NOMO-1 treated with dmso at 0.1 percent for 144 hours (cell line): ENCODE data around the gene MAD1L1.

Experiments
- DNase-seq: peaks from one replicate; lab custom pipeline; 2025; ENCODE audit not compliant: unreplicated experiment; lab: John Stamatoyannopoulos, UW

Gene MAD1L1

DNA sequence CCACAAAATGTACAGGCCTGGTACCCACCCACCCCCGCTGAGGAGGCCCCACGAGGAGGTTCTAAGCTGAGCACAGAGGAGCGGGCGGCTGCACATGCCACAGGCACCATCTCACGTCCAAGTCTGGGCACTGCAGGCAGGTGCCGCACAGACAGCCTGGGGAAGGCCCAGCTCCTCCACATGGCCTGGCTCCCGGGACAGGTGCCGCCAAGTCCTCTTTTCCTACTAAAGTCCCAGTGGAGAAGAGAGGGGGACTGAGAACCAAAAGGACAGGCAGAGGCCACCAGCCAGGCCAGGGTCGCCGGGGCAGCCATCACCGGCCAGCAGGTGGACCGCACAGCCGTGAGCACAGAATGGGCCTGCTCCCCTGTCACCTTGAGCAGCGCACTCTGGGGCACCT, 91.1 kb downstream of the MAD1L1 start:
- no peak for DNase-seq

DNA sequence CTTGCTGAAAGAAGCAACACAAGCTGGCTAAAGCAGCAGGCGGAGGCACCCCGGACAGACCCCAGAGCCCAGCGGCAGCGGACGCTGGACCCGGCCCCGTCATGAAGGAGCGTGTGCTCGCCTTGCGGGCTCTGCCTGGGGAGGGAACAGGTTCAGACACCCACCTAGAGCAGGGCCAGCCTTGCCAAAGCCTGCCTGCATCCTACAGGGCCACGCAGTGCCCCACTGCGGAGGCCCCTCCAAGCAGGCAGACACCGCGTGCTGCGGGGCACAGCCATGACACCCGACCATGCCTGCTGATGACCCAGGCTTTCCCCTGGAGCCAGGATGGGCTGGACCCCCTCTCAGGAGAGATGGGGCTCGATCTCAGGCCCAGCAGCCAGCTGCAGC, 91.7 kb downstream of the MAD1L1 start:
- DNase-seq, result no peak

DNA sequence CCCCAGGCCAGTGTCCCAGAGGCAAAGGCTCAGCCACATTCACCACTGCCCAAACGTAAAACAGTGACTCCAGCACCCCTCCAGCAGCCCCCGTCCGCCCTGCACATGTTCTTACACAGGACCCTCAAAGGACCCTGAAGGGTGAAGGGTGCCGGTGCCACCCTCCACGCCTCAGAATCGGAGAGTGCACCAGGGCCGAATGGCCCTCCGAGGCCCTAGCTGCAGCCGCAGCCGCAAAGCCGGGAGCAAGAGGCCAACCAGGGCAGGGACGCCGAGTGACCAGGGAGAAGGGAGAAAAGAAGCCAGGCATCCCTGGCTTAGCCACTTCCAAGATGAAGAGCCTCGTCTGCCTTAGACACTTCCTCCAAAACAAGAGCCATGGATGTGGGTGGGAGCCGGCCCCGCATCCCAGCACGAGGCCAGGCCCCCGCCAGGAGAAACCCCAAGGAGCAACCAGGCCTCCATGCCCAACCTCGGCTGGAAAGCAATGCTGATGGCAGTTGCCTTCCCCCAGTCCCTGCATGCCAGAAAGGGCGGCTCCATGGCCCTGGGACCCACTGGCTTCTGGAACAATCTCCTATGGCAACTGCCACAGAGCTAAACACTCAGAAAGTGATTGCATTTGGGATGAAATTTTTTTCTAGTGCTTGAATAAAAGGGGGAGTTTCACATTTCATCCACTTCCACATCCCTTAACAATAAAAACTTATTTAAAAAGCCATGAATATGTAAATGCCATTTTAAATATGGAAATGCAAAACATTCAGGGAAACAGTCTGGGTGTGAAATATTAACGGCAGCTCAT, 92.3 kb downstream of the MAD1L1 start:
- no peak for DNase-seq

DNA sequence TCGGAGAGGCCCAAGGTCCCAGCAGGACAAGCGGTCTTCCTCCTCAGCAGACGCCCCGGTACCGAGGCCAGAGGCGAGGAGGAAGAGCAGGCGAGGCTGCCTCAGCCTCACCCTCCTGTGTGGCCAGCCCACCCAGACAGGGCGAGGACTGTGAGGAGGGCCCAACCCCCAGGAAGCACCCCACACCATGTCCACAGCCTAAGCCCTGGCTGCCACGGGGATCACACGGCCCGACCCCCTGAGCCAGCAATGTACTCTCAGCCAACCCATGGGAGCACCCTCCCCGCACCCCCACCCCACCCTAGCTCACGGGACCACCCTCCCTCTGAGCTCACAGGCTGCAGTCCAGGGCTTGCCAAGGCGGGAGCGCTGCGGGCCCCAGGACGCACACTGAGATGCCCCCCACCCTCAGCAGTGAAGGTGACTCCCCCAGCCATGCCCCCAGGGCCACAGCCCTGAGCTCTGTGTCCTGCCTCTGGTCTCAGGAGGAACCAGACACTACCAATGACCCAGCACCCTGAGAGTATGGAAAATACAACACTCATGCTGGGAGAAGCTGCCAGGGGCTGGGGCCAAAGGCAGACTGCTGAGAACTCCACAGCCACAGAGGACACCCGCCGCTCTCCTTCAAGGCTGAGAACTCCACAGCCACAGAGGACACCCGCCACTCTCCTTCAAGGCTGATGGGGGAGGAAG, 93.6 kb downstream of the MAD1L1 start:
- DNase-seq, result no peak

DNA sequence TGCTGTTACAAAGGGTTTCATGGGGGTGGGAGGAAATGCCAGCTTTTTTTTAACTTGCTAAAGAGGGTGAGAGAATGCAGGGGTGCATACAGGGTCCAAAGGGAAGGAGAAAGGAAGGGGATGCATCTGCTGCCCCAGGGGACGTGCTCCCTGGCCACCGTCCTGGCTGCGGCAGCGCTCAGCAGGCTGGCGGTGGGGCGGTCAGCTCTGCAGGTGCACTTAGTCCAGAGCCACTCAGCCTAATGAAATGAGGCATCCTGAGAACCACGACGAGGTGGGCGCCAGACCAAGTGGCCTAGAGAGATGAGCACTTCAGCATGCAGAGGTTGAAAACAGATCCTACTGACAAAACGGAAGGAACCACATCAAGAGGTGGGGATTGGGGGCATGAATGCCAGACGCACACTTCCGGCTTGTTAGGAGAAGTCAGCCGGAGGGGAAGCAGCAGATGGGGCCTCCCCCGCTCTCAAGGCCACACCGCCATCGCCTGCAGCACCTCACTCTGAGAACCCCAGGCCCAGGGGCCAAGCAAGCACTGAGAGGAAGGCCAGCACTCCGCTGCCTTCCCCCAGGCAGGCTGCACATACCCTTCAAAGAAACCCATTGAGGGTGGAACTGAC, 94.5 kb downstream of the MAD1L1 start:
- no peak for DNase-seq

DNA sequence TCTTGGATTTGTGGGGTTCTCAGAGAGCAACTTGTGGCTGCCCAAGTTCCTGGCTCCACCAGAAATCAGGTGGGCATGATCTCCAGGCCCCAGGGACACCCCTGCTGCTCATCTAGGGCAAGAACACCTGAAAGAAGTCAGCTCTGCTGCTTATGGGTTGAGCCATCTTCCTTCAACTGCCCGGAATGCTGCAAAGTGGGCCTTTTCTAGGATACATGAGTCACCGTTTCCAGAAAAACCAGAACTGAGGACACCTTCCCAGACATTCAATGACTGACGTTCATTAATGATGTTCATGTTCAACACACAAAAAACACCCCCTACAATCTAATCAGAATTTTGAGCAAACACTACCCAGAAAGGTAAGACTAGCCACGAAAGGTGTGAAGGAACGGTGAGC, 98.0 kb downstream of the MAD1L1 start:
- DNase-seq, result no peak

DNA sequence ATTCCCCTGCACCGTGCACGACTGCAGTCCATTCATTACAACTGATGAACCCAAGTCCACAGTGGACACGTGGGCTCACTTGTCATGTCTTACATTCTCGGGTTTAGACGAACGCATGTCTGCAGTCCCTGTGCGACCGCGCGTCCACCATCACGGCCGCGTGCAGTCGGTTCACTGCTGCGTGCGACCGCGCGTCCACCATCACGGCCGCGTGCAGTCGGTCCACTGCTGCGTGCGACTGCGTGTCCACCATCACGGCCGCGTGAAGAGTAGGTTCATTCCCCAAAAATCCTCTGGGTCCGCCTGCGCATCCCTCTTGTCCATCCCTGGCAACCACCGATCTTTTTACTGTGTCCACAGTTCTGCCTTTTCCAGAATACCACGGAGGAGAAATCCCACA, 100.5 kb downstream of the MAD1L1 start:
- DNase-seq, result no peak

DNA sequence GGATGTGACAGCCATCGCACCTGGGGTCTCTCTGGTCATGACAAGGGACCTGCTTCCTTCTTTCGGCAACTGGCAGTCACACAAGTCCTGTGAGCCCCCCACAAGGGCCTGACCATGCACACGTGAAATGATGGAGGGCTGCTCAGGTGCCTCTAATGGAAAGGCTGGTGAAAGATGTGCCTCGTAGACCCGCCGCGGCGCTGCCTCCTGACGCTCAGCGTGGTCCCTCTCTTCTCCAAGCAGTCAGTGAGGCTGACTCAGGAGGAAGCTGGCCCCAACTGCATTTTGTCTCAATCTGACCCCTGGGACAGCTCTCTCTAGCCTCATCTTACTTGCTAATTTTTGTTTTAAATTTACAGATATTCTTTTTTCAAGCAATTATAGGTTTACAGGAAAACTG, 100.9 kb downstream of the MAD1L1 start:
- DNase-seq, result no peak

DNA sequence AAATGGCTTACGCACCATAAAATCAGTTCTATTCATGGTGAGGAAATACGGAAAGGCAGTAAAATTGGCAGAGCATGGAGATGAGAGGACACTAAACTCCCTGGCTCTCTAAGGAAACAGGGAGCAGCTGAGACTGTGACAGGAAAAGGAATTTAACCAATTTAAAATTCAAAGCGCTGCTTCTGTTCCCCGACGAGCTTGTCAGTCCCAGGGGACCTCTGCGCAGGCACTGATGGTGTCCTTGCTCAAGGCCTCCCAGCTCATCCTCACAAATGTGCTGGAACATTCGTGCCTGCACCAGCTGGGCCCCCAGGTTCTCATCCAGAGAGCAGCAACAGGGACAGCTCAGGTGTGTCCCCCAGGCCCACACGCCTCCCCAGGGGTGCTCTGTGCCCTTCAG, 101.4 kb downstream of the MAD1L1 start:
- no peak for DNase-seq

DNA sequence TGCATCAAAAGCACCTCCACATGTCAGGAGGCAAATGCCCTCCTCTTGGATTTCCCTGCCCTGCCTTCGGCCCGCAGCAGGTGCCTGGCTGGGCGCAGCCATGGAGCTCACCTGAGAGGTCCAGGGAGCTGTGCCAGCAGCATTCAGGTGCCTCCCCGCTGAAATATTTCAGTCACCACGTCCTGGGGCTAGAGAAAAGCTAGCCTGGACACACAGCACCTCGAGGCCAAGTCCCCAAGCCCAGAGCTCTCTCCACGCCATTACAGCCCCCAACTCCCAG, 102.7 kb downstream of the MAD1L1 start:
- DNase-seq, result no peak

DNA sequence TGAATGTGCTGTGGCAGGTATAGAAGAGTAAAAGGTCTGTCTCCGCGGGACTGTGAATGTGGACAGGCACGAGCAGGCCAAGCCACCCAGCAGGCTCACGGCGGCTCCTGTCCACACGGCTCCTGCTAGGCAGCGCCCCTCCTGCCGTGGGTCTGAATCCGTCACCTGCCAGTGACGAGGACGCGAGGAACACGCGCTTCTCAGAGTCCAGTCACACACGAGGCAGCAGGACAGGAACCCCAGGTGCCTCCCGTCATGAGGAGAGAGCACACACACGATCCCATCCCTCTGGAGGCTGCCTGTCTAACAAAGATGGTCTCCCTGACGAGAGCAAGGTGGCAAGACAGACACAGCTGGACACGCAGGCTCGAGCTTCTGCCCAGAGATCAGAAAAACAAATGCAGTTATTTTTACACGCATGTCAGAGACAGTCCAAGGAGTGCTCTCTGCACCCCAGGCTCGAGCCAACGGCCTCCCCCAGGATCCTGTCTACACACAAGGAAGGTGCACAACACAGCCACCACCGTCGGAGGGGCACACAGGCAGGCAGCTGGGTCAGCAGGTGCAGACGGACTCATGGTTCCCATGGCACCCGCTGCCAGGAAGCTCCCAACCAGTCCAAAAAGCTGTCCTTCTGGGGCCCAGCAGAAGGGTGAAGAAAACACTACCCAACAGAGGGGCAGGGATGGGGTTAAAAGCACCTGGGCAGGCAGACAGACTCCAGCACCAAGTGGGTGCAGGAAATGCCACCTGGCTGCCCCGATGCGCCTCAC, 103.2 kb downstream of the MAD1L1 start:
- DNase-seq, result no peak

DNA sequence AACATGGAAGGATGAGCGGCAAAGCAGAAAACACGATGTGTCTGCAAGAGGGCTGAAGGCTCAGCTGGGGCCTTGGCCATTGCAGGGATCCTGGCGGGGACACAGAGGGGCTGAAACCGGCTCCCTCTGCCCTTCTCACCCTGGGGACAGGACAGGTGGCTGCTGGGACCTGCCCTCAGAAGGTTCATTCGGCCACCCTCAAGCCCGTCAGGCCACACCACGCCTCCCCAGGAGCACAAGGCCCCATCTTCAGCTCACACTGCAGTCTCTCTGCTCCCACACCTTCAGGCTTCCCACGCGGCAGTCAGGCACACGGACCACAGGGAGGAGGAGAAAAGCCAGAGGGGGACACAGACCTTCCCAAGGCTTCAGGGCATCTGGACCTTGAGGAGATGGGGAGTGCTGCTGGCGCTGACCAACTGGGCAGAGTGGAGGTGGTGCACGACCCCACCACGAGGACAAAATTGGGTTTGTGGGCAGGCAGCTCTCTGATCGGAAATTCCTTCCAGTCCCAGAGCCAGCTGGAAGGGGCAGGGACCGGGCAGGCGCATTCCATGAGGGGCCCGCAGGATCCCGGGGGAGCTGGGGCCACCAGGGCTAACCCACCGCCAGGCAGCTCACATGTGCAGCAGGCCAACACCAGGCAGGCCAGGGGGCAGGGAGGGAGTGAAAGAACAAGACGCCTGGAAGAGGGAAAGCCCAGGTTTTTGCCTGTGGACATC, 104.0 kb downstream of the MAD1L1 start:
- no peak for DNase-seq

DNA sequence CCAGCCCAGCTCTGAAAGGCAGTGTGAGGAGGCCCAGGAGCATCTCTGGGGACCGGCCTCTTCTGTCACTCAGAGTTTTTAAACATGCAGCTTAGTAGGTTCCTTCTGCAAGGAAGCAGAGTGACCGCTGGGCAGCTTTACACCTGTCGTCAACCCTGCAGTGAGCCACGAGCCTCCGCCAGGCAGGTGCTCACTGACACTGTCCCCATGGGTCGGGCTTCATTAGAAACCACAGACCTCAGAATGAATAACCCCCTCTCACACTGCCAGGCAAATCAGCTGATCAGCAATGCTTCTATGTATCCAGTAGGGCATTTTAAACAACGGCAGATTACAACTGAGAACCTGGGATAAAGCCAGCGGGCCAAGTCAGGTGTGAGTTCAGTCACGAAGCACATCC, 106.1 kb downstream of the MAD1L1 start:
- DNase-seq, result no peak

DNA sequence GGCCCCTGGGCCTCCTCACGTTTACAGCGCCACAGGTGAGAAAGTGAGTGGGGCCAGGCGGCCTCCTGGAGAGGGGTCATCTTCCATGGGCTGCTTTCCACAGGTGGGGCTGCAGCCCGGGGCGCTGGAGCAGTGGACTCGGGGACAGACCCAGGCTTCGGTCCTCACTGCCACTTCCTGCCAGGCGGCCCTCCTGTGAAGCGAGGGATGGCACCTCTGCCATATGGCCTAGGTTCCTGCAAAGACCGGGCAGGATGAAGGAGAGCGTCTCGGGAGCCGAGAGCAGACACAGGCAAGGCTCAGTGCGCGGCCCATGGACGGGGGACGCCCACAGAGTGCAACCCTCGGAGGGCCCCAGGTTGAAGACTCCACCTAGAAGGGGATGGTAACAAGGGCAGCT, 106.8 kb downstream of the MAD1L1 start:
- DNase-seq, result no peak

DNA sequence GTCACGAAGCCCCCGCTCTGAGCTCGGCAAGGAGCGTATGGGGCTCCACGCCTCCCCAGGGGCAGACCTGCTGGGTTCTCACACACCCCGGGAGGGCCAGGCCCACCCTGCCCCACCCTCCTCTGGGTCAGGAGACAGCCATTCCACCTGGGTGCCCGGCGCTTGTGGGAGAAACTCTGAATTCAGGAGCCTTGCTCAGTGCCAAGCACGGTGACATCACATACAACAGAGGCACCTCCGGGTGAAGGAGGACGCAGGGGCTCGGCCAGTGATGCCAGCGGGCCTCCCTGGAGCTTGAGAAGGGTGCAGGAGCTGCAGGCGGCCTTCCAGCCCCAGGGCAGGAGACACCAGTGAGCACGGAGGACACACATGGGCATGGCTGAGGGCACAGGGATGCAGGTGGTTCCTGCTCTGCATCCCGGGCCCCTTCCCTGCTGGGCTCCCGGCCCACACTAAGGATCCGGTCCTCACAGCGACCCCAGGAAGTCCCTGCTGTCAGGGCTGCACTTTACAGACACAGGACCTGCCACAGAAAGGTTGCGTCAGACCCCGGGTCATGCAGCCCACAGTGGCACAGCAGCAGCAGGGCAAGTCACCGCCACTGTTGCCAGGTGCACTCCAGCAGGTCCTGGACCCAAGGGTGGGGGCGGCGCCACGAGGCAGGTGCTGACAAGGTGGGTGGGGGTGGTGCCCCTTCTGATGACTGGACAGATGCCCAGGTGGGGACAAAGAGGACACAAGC, 108.0 kb downstream of the MAD1L1 start:
- no peak for DNase-seq

DNA sequence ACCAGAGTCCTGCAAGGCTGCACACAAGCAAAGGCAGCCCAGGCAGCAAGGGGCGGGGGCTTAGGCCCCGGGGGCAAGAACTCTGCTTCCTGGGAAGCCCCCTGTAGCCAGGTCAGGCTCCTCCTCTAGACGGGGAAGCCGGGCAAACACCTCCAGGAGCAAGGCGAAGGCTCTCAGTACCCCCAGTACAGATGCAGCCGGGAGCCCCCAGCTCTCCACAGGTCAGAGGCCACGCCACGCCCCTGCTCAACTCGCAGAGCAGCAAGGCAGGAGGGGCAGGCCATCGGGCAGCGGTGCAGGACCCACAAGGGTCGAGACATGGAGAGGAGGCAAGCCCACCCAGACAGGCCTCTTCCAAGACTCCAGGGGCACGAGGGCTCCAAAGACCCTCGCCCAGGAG, 108.8 kb downstream of the MAD1L1 start:
- DNase-seq, result no peak

DNA sequence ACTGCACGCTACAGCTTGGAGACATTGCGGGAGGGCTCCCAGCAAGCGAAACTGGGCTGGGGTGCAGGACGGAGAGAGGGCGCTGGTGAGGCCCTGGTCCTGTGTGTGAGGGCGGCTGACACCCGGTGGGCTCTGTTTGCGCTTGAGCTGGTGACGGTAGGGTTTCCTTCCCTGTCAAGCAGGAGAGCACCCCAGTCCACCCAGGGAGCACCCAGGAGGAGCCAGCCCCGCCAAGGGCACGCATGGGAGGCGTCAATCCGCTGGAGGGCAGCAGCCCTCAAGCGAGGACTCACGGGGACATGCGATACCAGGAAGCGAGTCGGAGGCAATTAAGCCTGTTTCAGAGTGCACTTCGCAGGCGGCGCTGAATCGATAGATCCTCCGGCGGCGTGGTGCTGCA, 109.4 kb downstream of the MAD1L1 start:
- no peak for DNase-seq

DNA sequence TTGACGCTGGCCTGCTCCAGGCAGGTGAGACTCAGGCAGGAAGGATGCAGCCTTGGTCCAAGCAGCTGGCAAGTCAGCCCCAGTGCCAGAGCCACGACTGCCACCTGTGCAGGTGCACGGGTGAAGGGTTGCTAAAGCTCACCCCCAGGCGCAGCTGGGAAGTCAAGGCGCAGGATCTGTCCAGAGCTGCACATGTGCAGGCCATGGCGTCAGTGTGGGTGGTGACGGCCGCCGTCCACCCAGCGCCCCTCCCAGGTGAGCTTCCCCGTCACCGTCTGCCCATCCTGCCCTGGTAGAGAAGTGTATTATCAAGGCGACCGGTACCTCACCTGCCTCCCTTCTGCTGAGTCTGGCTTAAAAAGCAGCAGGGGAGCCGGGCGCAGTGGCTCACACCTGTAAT, 110.1 kb downstream of the MAD1L1 start:
- DNase-seq, result no peak

DNA sequence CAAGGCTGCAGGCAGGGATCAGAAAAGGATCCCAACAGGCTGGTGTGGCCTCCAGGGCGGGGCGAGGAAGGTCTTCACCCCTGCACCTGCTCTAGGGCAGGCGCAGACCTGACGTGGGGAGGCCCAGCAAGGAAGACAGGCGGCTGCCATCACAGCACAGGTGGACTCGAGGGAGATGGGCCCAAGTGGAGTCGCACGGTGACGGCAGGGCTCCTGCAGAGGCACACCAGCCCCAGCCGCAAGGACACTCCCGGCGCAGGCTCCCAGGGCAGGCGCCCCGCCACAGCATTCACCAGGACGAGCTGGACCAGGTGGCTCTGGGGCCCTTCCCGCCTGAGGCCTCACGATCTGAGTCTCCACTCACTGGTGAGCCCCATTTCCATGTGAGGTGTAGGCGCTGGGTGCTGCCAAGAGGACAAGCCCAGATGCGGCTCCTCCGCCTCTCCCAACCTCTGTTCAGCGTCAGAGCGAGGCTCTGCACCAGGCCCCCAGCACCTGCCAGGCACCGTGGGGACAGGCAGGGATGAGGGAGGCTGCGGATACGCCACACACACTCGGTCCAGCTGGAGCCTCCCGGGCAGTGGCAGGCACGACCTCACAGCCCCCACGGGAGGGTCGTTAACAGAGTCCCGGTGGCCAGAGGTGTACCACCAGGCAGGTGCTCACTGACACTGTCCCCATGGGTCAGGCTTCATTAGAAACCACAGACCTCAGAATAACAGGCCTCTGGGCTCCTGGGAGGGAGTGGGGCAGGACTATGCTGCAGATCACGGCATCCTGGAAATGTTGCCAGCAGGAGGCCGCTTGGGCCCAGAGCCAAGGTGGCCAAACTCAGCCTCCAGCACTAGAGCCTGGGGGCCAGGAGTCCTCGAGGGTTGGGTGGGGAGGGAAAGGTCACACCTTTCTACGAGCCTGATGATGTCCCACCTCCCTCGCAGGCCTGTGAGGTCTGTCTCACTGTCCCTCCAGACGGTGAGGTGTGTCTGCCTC, 111.6 kb downstream of the MAD1L1 start:
- no peak for DNase-seq
